HepG2 (cell line): ENCODE data around the gene NKAIN4.

Source experiments
- ARID5B ChIP-seq: IDR thresholded peaks from 2 replicates; pipeline ENCODE4 v1.4.0; 2020; ENCODE audit warnings: mild to moderate bottlenecking, missing genetic modification reagents
- BRCA1 ChIP-seq: sonication (generic); formaldehyde crosslinking; IDR thresholded peaks from 2 replicates; pipeline ENCODE4 v1.4.0; 2020; ENCODE audit warnings: missing genetic modification reagents
- CBFB ChIP-seq: sonication (generic); formaldehyde crosslinking; IDR thresholded peaks from 2 replicates; pipeline ENCODE4 v1.4.0; 2020; ENCODE audit warnings: missing genetic modification reagents
- CTCF ChIP-seq: sonication (generic); formaldehyde crosslinking; IDR thresholded peaks from 2 replicates; pipeline ENCODE4 v1.5.0; 2020; ENCODE audit warnings: mild to moderate bottlenecking, missing genetic modification reagents, moderate library complexity
- DR1 ChIP-seq: sonication (generic); formaldehyde crosslinking; IDR thresholded peaks from 2 replicates; pipeline ENCODE4 v1.8.0; 2021; ENCODE audit warnings: mild to moderate bottlenecking, missing genetic modification reagents, inconsistent platforms
- EHMT2 ChIP-seq: fragments of 200-600 bp; sonication (generic); IDR thresholded peaks from 2 replicates; pipeline ENCODE4 v1.7.0; 2017; ENCODE audit warnings: antibody characterized with exemption, low read depth, low read length, borderline replicate concordance
- GTF2F1 ChIP-seq: fragments of 150-350 bp; IDR thresholded peaks from 2 replicates; pipeline ENCODE4 v1.6.1; 2014; ENCODE audit warnings: low read length
- KAT7 ChIP-seq: IDR thresholded peaks from 2 replicates; pipeline ENCODE4 v1.6.1; 2018; ENCODE audit warnings: borderline replicate concordance, missing compliant biosample characterization
- MYC ChIP-seq: sonication (generic); formaldehyde crosslinking; IDR thresholded peaks from 2 replicates; pipeline ENCODE4 v1.9.0; 2021; ENCODE audit warnings: missing genetic modification reagents, borderline replicate concordance
- RAD21 ChIP-seq: fragments of 450-650 bp; formaldehyde crosslinking; IDR thresholded peaks from 2 replicates; pipeline ENCODE4 v1.5.0; 2020; ENCODE audit warnings: mild to moderate bottlenecking
- RFX5 ChIP-seq: IDR thresholded peaks from 2 replicates; pipeline ENCODE4 v1.6.1; 2011; ENCODE audit warnings: low read depth, low read length, improper control_type of control experiment
- ZBTB21 ChIP-seq: sonication (generic); formaldehyde crosslinking; IDR thresholded peaks from 2 replicates; pipeline ENCODE4 v1.4.0; 2020; ENCODE audit warnings: missing genetic modification reagents
- ZNF580 ChIP-seq: IDR thresholded peaks from 2 replicates; pipeline ENCODE4 v1.6.1; 2016; ENCODE audit warnings: low read depth, borderline replicate concordance
- ZNF691 ChIP-seq: sonication (generic); formaldehyde crosslinking; IDR thresholded peaks from 2 replicates; pipeline ENCODE4 v1.4.0; 2020; ENCODE audit warnings: missing genetic modification reagents, low read depth, mild to moderate bottlenecking, borderline replicate concordance

- TF ChIP-seq RAD21 (CRISPR knock-in tag) = no peak
- TF ChIP-seq ZNF691 (CRISPR knock-in tag) = no peak
- TF ChIP-seq EHMT2 = no peak
- TF ChIP-seq RFX5 = no peak
- no peak for TF ChIP-seq ZBTB21 (CRISPR knock-in tag)
- no peak for TF ChIP-seq ZNF580 (CRISPR knock-in tag)
- TF ChIP-seq MYC (CRISPR knock-in tag) = no peak
- TF ChIP-seq CBFB (CRISPR knock-in tag) = no peak
- TF ChIP-seq CTCF (CRISPR knock-in tag) = no peak
- TF ChIP-seq BRCA1 (CRISPR knock-in tag) = no peak
- no peak for TF ChIP-seq KAT7 (CRISPR knock-in tag)
- TF ChIP-seq ARID5B (CRISPR knock-in tag) = no peak
- TF ChIP-seq GTF2F1 = no peak
- no peak for TF ChIP-seq DR1 (CRISPR knock-in tag)
These were observed 40.8 kb upstream of the NKAIN4 start for GRCh38 chr20:63295018-63295417.
